GM21526 (cell line): ENCODE results near the gene CENPQ.
"Not testable (repeated sequence)": the region's sequence is repeated elsewhere in the genome, so short reads cannot be mapped to it uniquely, and the experiment has no call there.

Experiments used
- ATAC-seq: cut with Tn5 transposase; IDR thresholded peaks from one replicate; pipeline ENCODE4 v1.9.1; 2021; ENCODE audit warnings: moderate library complexity; ENCODE audit not compliant: unreplicated experiment, low FRiP score

The CENPQ gene, protein sequence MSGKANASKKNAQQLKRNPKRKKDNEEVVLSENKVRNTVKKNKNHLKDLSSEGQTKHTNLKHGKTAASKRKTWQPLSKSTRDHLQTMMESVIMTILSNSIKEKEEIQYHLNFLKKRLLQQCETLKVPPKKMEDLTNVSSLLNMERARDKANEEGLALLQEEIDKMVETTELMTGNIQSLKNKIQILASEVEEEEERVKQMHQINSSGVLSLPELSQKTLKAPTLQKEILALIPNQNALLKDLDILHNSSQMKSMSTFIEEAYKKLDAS

GRCh38 chr6:49462927-49463611 is at the start of gene CENPQ, which contains the start of gene MMUT:
Gene CENPQ, plus strand, starts transcription at chr6:49463370. Its CDS starts 6,807 bp downstream, at chr6:49470177.
Gene MMUT, minus strand, starts transcription at chr6:49463253. Its CDS starts 3,787 bp downstream, at chr6:49459466.
- ATAC-seq: peak; percentile 98

- no peak for ATAC-seq
Observed at GRCh38 chr6:49415358-49415757, 47.8 kb upstream of the CENPQ start.

- no peak for ATAC-seq
Observed at GRCh38 chr6:49416195-49416594, 47.0 kb upstream of the CENPQ start.

DNA sequence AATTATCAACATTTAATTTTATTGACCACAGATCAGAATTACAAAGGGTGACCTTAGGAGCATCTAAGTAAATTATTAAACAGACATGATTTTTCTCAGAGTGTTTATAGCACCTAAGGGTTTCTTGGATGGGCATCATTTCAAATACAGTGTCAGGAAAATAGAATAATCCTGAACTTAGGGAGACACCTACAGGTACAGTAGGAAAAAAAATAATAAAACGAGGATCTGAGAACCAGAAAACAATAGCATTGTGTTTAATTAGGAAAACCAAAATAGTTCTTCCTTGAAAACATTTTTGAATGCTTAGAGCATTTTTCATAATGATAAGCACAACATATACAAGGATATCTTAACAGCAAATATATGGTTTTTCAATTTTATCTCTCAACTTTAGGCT is 39.4 kb upstream of the CENPQ start:
- no peak for ATAC-seq

GRCh38 chr6:49430187-49430586 is 33.0 kb upstream of the CENPQ start:
- no peak for ATAC-seq

GRCh38 chr6:49430866-49431265 is 32.3 kb upstream of the CENPQ start:
- no peak for ATAC-seq

DNA sequence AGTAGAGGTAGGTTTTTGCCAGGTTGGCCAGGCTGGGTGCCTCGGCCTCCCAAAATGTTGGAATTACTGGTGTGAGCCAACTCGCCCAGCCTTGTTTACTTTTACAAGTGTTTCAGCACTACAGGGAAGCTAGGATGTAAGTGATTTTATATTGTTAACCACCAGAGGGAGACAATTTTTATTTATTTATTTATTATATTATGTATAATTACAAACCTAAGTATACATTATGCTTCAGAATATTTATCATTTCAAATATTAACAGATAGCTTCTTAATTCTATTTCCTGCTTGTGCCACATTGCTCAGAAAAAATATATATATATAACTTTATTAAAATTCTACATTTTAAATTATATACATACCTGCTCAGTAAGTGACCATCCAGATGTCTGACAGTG is 9.9 kb upstream of the CENPQ start:
- ATAC-seq: no peak

DNA sequence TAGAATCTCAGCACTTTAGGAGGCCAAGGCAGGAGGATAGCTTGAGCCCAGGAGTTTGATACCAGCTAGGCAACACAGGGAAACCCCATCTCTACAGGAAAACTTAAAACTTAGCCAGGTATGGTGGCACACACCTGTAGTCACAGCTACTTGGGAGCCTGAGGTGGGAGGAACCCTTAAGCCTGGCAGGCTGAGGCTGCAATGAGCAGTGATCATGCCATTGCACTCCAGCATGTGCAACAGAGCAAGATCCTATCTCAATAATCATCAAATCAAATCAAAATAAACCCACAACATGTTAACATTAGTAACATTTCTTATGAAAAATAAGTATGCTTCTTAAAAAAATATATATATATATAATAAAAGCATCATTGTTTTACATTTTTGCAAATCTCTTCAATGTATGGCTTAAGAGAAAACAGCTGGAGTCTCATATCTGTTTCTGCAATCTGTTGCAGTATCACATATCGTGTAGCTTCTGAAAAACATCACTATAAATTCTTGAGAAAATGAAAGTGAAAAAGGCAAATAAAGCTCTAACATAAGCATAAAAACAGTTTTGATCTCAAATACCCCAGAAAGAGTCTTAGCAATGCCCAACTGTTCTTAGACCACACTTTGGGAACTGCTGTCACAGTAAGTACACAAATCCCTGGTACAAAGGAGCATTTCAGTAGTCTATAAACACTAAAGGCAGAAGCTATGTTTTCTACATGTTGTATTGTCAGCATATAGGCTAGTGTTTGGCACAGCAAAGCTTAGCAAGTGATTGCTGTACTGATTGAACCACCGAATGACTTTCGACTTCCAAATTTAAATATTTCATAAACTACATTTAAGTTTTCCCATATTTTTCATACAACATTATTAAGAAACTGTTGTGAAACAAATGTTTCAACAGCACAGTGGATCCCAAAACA is 8.1 kb upstream of the CENPQ start:
- peak; percentile 74 for ATAC-seq

DNA sequence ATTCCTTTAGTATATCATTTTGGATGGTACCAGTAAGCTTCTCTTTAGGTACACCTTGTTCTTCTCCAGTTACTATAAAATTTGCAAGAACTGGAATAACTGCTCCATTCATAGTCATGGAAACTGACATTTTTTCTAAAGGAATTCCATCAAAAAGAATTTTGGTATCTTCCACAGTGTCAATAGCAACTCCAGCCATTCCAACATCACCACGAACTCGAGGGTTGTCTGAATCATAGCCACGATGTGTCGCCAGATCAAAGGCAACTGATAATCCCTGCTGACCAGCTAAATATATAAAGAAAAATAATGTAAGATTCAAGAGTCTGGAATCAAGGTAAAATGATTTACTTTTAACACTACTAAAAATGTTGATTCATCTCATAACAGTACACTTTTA is 5.4 kb upstream of the CENPQ start:
- no peak for ATAC-seq

DNA sequence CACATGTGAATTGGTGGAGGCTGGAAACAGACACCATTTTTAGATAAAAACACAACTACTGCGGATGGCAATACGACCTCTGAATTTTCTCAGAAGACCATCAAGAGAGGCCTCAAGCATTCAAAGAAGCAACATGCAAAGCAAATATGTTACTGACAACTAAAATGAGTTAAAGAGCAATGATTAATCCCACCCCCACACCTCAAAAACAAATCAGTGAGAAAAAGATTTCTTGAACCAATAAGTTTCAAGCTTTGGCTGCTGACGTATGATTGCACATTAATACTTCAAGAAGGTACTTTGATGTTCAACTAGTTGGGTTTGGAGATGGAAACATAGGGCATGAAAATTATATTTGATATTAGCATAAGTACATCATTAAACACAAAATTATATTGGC is 1.1 kb upstream of the CENPQ start:
- no peak for ATAC-seq

GRCh38 chr6:49462599-49462926 is 607 bp upstream of the CENPQ start:
- ATAC-seq: peak; percentile 3

DNA sequence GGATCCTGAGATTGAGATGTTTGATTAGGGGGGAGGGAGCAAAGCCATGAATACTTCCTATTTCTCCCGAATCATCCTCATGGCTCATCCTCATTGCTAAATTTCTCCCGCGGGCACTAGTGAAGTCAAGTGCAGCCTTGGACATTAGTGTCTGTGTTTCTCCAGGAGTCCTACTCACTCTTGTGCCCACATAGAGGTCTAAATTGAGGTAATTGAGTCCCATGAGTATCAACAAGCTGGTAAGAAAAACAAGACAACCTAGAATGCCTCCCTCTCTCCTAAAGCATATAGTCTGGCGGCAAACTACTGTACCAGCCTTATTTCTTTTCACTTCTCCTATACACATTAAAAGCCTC is 420 bp downstream of the CENPQ start:
- peak; percentile 5 for ATAC-seq

DNA sequence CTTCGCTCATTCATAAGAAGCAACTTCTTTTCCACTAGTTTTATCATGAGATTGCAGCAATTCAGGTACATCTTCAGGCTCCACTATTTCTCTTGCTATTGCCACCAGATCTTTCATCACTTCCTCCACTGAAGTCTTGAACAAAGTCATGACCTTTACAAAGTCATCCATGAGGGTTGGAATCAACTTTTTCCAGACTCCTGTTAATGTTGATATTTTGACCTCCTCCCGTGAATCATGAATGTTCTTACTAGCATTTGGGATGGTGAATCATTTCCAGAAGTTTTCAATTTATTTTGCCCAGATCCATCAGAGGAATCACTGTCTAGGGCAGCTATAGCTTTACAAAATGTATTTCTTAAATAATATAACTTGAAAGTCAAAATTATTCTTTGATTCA is 1.5 kb downstream of the CENPQ start:
- ATAC-seq: no peak

GRCh38 chr6:49468042-49468441 is 4.9 kb downstream of the CENPQ start:
- no peak for ATAC-seq

GRCh38 chr6:49476564-49476963 is 13.4 kb downstream of the CENPQ start:
- not testable (repeated sequence) for ATAC-seq

GRCh38 chr6:49479308-49479970 is 16.3 kb downstream of the CENPQ start:
- no peak for ATAC-seq

DNA sequence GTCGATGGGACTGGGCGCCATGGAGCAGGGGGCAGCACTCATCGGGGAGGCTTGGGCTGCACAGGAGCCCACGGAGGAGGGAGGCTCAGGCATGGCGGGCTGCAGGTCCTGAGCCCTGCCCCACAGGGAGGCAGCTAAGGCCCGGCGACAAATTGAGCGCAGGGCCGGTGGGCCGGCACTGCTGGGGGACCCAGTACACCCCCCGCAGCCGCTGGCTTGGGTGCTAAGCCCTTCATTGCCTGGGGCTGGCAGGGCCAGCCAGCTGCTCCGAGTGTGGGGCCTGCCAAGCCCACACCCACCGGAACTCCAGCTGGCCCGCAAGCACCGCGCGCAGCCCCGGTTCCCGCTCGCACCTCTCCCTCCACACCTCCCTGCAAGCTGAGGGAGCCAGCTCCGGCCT is 18.7 kb downstream of the CENPQ start:
- ATAC-seq: not testable (repeated sequence)

DNA sequence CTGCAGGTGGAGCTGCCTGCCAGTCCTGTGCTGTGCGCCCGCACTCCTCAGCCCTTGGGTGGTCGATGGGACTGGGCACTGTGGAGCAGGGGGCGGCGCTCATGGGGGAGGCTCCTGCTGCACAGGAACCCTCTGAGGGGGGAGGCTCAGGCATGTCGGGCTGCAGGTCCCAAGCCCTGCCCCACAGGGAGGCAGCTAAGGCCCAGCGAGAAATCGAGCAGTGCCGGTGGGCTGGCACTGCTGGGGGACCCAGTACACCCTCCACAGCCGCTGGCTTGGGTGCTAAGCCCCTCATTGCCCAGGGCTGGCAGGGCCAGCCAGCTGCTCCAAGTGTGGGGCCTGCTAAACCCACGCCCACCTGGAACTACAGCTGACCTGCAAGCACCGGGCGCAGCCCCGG is 20.2 kb downstream of the CENPQ start:
- ATAC-seq: not testable (repeated sequence)

GRCh38 chr6:49490633-49491032 is 27.5 kb downstream of the CENPQ start:
- ATAC-seq: no peak

DNA sequence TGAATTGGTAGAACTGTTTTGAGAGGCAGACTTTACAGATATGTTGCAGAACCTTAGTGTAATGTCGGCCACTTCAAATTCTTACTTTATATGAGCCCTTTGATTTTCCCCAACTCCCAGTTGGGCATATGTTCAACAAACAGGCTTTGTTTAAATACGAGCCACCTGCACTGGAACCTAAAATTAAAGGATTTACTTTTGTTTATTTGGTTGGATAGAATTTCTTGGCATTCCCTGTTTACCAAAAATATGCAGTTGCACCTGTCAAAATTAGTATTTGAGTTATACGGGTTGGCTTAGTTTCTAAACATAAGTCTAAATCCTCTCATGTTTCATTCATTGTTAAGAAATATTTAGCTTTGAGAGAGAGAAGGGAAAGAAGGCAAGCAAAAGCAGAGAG is 34.1 kb downstream of the CENPQ start:
- no peak for ATAC-seq

DNA sequence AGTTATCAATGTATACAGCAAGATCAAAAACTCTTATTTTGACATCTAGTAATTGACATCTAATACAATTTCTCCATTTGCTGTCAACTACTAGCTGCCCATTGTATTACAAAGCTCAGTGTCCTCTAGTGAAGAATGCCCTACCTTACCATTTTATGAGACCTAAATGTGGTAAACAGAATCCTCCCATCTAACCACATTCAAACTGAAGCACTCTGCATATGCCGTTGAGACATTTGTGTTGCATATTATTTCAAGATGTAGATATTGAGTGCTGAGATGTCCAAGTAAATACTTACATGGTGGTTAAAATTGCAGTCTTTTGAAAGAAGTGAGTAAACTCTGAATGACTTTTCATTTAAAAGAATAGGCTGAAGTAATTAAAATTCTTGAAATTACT is 36.0 kb downstream of the CENPQ start:
- ATAC-seq: no peak
